Measurements from ENCODE around the gene HNRNPH2. TPM values are rescaled to one million over a fixed set of nuclear protein-coding genes. Genes with fewer than 3 reads are reported as not detected.

HNRNPH2 gene
- 59.0 to 67.0 TPM (median 66.1 TPM) in 5 replicates for total RNA-seq (2022; extraction: Qiagen RNA extraction; ENCODE audit: low read depth)

DNA sequence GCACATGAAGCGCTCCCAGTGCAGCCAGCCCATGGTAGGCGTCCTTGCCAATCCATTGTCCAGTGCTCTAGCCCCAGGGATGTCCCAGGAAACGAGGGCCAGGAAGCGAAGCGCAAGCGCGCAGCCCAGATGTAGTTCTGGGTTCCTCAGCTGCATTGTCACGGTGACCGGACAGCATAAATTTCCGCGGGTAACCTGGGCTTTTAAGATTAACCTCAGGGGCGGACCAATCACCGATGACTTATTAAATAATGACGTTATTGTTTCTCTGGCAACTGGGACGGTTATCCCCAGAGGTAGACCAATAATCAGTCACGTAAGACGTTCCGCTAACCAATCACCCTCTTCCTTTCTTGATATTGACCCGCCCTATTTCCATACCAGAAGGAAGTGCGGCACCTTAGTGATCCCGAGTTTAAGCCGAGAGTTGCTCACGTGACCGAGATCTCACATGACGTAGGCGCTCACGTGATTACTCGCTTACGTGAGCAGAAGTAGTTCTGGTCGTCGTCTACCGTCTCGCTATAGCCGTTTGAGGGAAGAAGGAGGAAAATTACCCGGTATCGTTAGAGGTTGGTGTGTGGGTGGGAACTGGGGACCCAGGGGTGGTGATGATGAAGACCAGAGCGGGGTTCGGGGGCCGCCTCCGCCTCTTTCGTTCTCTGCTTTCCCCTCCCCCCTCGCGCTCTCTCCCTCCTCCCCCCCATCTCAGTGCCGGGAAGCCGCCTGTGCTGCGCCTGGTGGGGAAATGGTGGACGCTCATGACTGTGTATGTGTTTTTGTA is at the start of gene HNRNPH2, which contains the start of gene GLA:
Gene HNRNPH2 (plus strand): TSS at position 475 of the 784 bp plus-strand sequence. CDS start 3,767 bp downstream, outside the sequence.
Gene GLA (minus strand): TSS at position 178 of the 784 bp plus-strand sequence. CDS start 22 bp downstream, at position 156.

GRCh38 chrX:101385795-101386541 is 22.1 kb upstream of the HNRNPH2 start, which contains the start of gene BTK:
BTK (minus strand) TSS chrX:101386191; CDS start chrX:101375284, 10,907 bp downstream.

GRCh38 chrX:101390664-101391525 is 17.1 kb upstream of the HNRNPH2 start, which contains the start of gene RPL36A:
RPL36A (plus strand) TSS chrX:101391011; CDS start chrX:101391044, 33 bp downstream.

Other genes with a start within 250 kb of the HNRNPH2 start
- gene DRP2, start 188.4 kb upstream of the HNRNPH2 start, total RNA-seq (2022; extraction: Qiagen RNA extraction; ENCODE audit: low read depth): 0.09 to 0.34 TPM (median 0.25 TPM) in 5 replicates
- gene TAF7L, start 116.9 kb upstream of the HNRNPH2 start, total RNA-seq (2022; extraction: Qiagen RNA extraction; ENCODE audit: low read depth): 0.08 to 0.15 TPM (median 0.13 TPM) in 5 replicates
- gene TIMM8A, start 59.5 kb upstream of the HNRNPH2 start, total RNA-seq (2022; extraction: Qiagen RNA extraction; ENCODE audit: low read depth): 30.4 to 34.5 TPM (median 31.4 TPM) in 5 replicates
- gene BTK, start 22.0 kb upstream of the HNRNPH2 start, total RNA-seq (2022; extraction: Qiagen RNA extraction; ENCODE audit: low read depth): 0.14 to 0.26 TPM (median 0.18 TPM) in 4 of 5 replicates, not detected in the other
- gene RPL36A, start 17.2 kb upstream of the HNRNPH2 start, total RNA-seq (2022; extraction: Qiagen RNA extraction; ENCODE audit: low read depth): 2,432 to 3,415 TPM (median 2,467 TPM) in 5 replicates
- 193 to 222 TPM (median 208 TPM) in 5 replicates for gene GLA, start 297 bp upstream of the HNRNPH2 start, total RNA-seq (2022; extraction: Qiagen RNA extraction; ENCODE audit: low read depth)
- gene ARMCX4, start 77.2 kb downstream of the HNRNPH2 start, total RNA-seq (2022; extraction: Qiagen RNA extraction; ENCODE audit: low read depth): 0.44 to 0.81 TPM (median 0.68 TPM) in 5 replicates
- gene ARMCX1, start 142.3 kb downstream of the HNRNPH2 start, total RNA-seq (2022; extraction: Qiagen RNA extraction; ENCODE audit: low read depth): 0.24 to 0.38 TPM (median 0.35 TPM) in 5 replicates
- 42.7 to 46.3 TPM (median 44.3 TPM) in 5 replicates for gene ARMCX6, start 209.8 kb downstream of the HNRNPH2 start, total RNA-seq (2022; extraction: Qiagen RNA extraction; ENCODE audit: low read depth)
- gene ARMCX3, start 214.9 kb downstream of the HNRNPH2 start, total RNA-seq (2022; extraction: Qiagen RNA extraction; ENCODE audit: low read depth): 19.5 to 22.7 TPM (median 20.3 TPM) in 5 replicates